SW 1271 (cell line): ENCODE data around the gene CCDC91.
A peak's percentile ranks its signal among the peaks of the same experiment; 100 is the strongest.
"Not testable (repeated sequence)": the region's sequence is repeated elsewhere in the genome, so short reads cannot be mapped to it uniquely, and the experiment has no call there.

ENCODE experiments used
- DNase-seq, 2 experiments: peaks; one replicate each; lab custom pipeline; 2025; lab: John Stamatoyannopoulos, UW

The CCDC91 gene

DNA sequence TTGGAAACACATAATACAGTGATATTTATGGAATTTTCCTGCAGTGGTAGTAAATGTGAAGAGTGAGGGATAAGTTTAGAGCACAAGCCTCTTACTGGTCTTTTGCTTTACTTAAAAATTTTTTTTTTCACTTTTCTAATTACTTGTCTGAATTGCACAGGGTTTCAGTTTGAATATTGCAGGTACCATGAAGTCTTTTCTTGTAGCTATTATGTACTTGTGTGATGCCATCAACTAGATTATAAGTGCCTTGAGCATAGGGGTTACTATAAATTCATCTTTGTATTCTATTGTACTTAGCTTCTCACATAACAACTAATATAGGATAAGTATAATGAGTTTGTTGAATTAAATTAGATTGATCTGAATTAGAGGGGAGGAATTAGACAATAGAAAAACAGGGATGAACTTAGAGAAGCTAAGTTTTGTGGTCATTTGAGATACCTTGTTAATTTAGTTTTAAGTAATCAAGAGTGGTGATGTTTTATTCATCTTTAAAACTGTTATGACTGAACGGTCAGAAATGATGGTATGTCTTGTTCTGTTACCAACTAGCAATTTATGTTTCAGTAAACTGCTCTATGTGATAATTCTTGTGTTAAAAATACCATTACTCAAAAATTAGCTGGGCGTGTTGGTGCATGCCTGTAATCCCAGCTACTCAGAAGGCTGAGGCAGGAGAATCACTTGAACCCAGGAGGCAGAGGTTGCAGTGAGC lies 42.1 kb downstream of the CCDC91 start:
- DNase-seq = no peak

GRCh38 chr12:28234444-28234843 lies 44.2 kb downstream of the CCDC91 start:
- DNase-seq = no peak

- DNase-seq = no peak
Observed at GRCh38 chr12:28235015-28235414, 44.8 kb downstream of the CCDC91 start.

DNA sequence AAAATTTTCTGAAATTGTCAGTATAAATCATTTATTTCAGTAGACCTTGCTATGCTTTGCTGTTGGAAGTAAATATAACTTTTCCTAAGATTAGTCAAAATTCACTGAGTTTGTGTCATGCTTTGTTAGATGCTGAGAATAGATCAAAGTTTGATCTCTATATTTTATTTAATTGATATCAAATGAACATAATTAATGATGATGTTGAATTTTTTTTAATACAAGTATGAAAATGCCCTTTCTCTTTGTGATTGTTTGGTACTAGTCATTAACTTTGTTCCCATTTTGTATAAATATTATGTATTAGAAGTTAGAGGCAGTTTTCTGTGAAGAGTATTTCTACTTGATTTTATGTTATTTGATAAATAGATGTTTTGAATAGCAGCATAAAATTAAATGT lies 45.7 kb downstream of the CCDC91 start:
- DNase-seq = no peak

GRCh38 chr12:28237423-28237822 lies 47.2 kb downstream of the CCDC91 start:
- DNase-seq = peak in 1 of 2 experiments; percentile 26

DNA sequence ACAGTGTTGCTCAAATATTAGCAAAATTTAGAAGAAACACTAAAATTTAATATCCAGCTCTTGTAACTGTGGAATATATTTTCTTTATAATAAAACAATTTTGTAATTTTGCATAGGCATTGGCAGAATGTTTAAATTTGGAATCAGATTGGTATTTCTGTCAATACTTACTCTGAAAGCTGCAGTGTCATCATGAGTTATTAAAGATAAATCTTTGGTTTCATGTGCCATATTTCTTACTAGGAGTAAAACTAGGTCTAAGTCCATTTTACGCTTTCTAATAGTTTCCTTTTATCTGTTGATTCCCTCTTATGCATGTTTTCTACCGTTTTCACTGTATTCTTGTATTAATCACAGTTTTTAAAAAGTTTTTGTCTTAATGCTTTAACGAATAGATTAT lies 49.7 kb downstream of the CCDC91 start:
- no peak for DNase-seq

- DNase-seq = no peak
Observed at GRCh38 chr12:28240853-28241252, 50.6 kb downstream of the CCDC91 start.

DNA sequence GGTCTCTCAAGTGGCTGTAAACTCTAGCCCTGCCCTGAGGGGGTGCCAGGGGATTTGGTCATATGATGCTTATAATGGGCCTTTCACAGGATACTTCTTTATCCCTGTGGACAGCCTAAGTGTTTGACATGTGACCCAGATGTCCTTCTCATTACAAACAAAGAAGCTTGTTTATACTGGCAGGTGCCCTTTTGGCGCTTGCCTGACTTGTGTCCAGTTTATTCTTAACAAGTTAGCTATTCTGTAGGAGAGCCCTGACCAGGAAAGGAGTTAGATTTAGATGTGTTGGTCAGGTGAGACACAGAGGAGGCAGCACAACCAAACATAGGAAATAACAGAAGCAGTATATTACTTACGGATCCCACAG lies 51.9 kb downstream of the CCDC91 start:
- no peak for DNase-seq

- no peak for DNase-seq
Observed at GRCh38 chr12:28242496-28243309, 52.4 kb downstream of the CCDC91 start.

DNA sequence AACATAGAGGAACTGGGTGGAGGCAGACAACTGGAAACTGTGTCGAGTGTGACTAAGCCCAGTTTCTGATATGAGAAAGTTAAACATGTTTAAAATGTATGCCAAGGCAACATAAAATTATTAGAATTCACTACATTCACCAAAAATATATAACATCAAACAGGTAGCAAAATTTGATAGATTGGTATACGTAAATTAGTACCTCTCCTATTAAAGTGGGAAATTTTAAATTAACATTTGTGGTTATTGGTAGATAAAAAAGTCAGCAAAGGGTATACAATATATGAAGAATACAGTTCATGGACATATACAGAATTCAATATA lies 53.0 kb downstream of the CCDC91 start:
- no peak for DNase-seq

GRCh38 chr12:28247806-28248205 lies 57.5 kb downstream of the CCDC91 start:
- DNase-seq = no peak

- DNase-seq = no peak
Observed at GRCh38 chr12:28248555-28249145, 58.4 kb downstream of the CCDC91 start.

GRCh38 chr12:28253161-28253641 lies 62.9 kb downstream of the CCDC91 start:
- no peak for DNase-seq

DNA sequence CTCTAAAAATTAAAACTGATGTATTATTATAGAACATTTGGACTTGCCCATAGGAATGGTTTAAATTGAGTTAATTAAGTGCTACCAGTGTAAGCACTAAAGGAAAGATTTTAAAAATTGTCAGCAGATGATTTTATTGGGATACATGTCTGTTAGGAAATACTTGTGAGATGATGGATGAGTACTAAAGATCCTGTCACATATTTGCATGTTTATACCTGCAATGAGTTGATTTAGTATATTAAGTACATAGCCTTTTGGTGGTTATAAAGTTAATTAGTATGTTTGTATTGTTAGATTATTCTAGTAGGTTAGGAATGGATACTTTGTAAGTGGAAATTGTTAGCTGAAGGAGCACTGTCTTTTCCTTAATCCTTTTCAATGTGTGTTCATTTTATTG lies 67.2 kb downstream of the CCDC91 start:
- DNase-seq = no peak

DNA sequence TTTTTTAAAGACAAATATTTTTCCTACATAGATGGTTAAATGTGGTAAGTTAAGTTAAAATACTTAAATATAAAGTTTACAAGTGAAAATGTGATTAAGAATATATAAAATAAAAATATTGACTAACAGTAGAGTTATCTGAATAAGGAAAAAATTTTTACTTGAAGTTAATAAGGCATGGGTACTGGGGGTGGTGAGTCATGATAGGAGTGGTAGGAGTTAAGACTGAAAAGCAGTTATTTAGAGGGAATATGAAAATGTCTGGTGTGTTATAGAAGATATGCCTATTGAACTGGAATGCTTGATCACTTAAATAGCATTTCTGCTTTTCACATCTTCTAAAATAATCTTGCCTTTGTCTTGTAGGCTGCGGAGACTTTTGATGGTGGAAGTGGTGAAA lies 68.7 kb downstream of the CCDC91 start:
- DNase-seq = no peak

- DNase-seq = no peak
Observed at GRCh38 chr12:28265435-28266042, 75.3 kb downstream of the CCDC91 start.

GRCh38 chr12:28267920-28268607 lies 77.8 kb downstream of the CCDC91 start:
- not testable (repeated sequence) for DNase-seq

GRCh38 chr12:28268608-28269229 lies 78.5 kb downstream of the CCDC91 start:
- DNase-seq = no peak

GRCh38 chr12:28269851-28270250 lies 79.6 kb downstream of the CCDC91 start:
- DNase-seq = no peak

- no peak for DNase-seq
Observed at GRCh38 chr12:28278499-28278898, 88.2 kb downstream of the CCDC91 start.

- no peak for DNase-seq
Observed at GRCh38 chr12:28278960-28279359, 88.7 kb downstream of the CCDC91 start.

DNA sequence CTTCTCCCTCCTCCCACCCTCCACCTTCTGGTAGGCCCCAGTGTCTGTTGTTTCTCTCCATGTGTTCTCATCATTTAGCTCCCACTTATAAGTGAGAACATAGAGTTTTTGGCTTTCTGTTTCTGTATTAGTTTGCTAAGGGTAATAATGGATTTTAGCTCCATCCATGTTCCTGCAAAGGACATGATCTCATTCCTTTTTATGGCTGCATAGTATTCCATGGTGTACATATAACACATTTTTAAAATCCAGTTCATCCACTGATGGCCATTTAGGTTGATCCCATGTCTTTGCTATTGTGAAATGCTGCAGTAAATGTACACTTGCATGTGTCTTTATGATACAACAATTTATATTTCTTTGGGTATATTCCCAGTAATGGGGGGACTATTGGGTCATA lies 96.1 kb downstream of the CCDC91 start:
- DNase-seq = no peak
